PC-9 (cell line): Measurements from ENCODE around the gene OMG. TPM values are rescaled to one million over a fixed set of nuclear protein-coding genes. Genes with fewer than 3 reads are reported as not detected.

Experiments used
- BruUV-seq: library from RNA; stranded (reverse); fragments of 400-500 nt; replicated peaks from 2 replicates; lab custom pipeline; 2021; lab: Mats Ljungman, UMichigan
- CTCF ChIA-PET: fragments of 300-600 bp; sonication (Branson Sonifier 250); formaldehyde crosslinking; loops from one replicate; lab custom pipeline; 2022; ENCODE audit warnings: antibody characterized with exemption; lab: Charles Lee
- POLR2A ChIA-PET: fragments of 300-600 bp; sonication (Branson Sonifier 250); formaldehyde crosslinking; loops from one replicate; lab custom pipeline; 2022; ENCODE audit warnings: antibody characterized with exemption; ENCODE audit not compliant: unreplicated experiment; lab: Charles Lee
- DNase-seq, 2 experiments: peaks; one replicate each; pipeline versions ENCODE4 v3.0.0 to v3.0.0-alpha.2; 2015 to 2022; ENCODE audit warnings: mixed read lengths in 1 of 2
- H2AFZ ChIP-seq: fragments of 200-600 bp; sonication (generic); 2 replicates; pipeline ENCODE4 v1.8.1; 2017; ENCODE audit warnings: antibody characterized with exemption
- H3F3A ChIP-seq: fragments of 200-600 bp; sonication (generic); 2 replicates; pipeline ENCODE4 v1.8.1; 2017; ENCODE audit warnings: antibody characterized with exemption, mild to moderate bottlenecking, low read depth; ENCODE audit not compliant: insufficient read depth
- H3K27ac ChIP-seq: fragments of 200-600 bp; sonication (generic); 2 replicates; pipeline ENCODE4 v1.6.1; 2016; ENCODE audit warnings: mixed run types
- H3K27me3 ChIP-seq: fragments of 200-600 bp; sonication (generic); 2 replicates; pipeline ENCODE4 v1.6.1; 2016; ENCODE audit warnings: low read depth, mixed run types; ENCODE audit not compliant: insufficient read depth
- H3K36me3 ChIP-seq: fragments of 200-600 bp; sonication (generic); 2 replicates; pipeline ENCODE4 v1.6.1; 2016; ENCODE audit warnings: low read depth, mixed run types
- H3K4me1 ChIP-seq: fragments of 200-600 bp; sonication (generic); replicated peaks from 2 replicates; pipeline ENCODE4 v1.6.1; 2016; ENCODE audit warnings: mixed run types; ENCODE audit not compliant: insufficient read depth
- H3K4me2 ChIP-seq: fragments of 200-600 bp; sonication (generic); 2 replicates; pipeline ENCODE4 v1.6.1; 2017; ENCODE audit warnings: mixed run types
- H3K4me3 ChIP-seq: fragments of 200-600 bp; sonication (generic); 2 replicates; pipeline ENCODE4 v1.6.1; 2016; ENCODE audit warnings: mixed run types
- H3K79me2 ChIP-seq: fragments of 200-600 bp; sonication (generic); 2 replicates; pipeline ENCODE4 v1.6.1; 2017; ENCODE audit warnings: low read depth, mixed run types
- H3K9me2 ChIP-seq: fragments of 200-600 bp; sonication (generic); 2 replicates; pipeline ENCODE4 v1.8.1; 2017; ENCODE audit warnings: mild to moderate bottlenecking; ENCODE audit not compliant: insufficient read depth
- H3K9me3 ChIP-seq: fragments of 200-600 bp; sonication (generic); 2 replicates; pipeline ENCODE4 v1.8.1; 2016; ENCODE audit warnings: low read depth; ENCODE audit not compliant: insufficient read depth
- H4K20me1 ChIP-seq: fragments of 200-600 bp; sonication (generic); 2 replicates; pipeline ENCODE4 v1.8.1; 2017; ENCODE audit not compliant: insufficient read depth
- EZH2 ChIP-seq: fragments of 200-600 bp; sonication (generic); IDR thresholded peaks from 2 replicates; pipeline ENCODE4 v1.8.0; 2017; ENCODE audit warnings: antibody characterized with exemption, low read depth
- intact Hi-C: fragments of 100-400 bp; cut with micrococcal nuclease; formaldehyde crosslinking; loops from one replicate; pipeline ENCODE4 v1.10.0; 2022; ENCODE audit not compliant: unreplicated experiment
- total RNA-seq: library from RNA; stranded (reverse); gene quantifications from 2 replicates; pipeline ENCODE4 v1.2.3, GENCODE V29; 2021
- TF ChIP-seq, protein P1 (sequence below): fragments of 200-600 bp; sonication (generic); conservative IDR thresholded peaks from 2 replicates; pipeline ENCODE4 v1.6.1; 2017; ENCODE audit warnings: mixed run types, antibody characterized with exemption, mild to moderate bottlenecking, moderate library complexity

OMG gene
- total RNA-seq, 1 experiment from 2014 or later = not detected

DNA sequence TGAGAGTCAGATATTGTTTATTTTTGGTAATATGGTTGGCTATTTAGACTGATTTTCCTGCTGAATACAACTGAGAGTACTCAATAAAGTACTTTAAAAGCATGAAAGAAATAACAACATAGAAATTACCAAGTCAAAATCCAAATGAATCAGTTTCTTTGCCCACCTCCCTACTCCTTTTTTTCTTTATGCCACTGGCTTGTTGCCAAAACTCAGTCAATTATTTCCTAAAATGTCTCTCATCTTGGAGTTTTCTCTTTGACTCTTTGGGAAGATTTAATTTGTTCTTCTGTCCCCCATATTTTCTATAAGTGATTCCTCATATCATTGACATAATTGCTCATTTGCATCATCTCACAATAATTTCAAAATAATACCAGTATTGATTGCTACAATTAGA, 2.6 kb upstream of the OMG start:
- no TSS peak for BruUV-seq
- intact Hi-C loops = no loop called here
- Histone ChIP-seq H3K36me3 (no peaks in the 10 kb centered on the region), H3K4me3 (no peak overlapping the region), H3K9me3 (no peaks in the 10 kb centered on the region), H3K4me2 (no peak overlapping the region), H3K4me1 (no peaks in the 10 kb centered on the region), H3K9me2 (no peaks in the 10 kb centered on the region), H3K27ac (no peak overlapping the region), H2AFZ (no peak overlapping the region), H3K27me3 (no peaks in the 10 kb centered on the region), H4K20me1 (0 out of 2 replicates have a peak, but pooled peaks cover 5% of the 10 kb centered on the region), H3K79me2 (no peaks in the 10 kb centered on the region), H3F3A (peaks cover 3% of the 10 kb centered on the region; the same call in 1 of the 2 replicates)
- POLR2A ChIA-PET = no interaction called here
- no peak for DNase-seq
- TF ChIP-seq EZH2 = no peak
- TF ChIP-seq, protein P1, sequence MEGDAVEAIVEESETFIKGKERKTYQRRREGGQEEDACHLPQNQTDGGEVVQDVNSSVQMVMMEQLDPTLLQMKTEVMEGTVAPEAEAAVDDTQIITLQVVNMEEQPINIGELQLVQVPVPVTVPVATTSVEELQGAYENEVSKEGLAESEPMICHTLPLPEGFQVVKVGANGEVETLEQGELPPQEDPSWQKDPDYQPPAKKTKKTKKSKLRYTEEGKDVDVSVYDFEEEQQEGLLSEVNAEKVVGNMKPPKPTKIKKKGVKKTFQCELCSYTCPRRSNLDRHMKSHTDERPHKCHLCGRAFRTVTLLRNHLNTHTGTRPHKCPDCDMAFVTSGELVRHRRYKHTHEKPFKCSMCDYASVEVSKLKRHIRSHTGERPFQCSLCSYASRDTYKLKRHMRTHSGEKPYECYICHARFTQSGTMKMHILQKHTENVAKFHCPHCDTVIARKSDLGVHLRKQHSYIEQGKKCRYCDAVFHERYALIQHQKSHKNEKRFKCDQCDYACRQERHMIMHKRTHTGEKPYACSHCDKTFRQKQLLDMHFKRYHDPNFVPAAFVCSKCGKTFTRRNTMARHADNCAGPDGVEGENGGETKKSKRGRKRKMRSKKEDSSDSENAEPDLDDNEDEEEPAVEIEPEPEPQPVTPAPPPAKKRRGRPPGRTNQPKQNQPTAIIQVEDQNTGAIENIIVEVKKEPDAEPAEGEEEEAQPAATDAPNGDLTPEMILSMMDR = no peak
- CTCF ChIA-PET = no interaction called here

DNA sequence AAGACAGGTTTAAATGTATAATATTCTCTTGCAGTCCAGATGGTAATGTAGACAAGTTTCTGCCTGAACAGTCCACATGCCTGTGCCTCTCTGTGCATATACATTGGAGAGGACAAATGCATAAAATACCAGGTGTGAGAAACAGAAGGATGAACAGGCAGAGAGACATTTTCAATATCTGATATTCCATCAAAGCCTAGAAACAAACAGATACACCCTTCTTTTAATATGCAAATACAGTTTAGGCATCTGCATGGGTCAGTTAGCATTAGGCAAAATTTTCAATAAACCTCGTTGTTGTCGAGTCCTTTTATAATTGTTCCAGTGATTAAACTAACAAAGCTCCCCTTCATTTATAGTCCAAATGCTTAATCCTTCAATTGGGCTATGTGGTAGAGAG, 897 bp downstream of the OMG start:
- Histone ChIP-seq H4K20me1 (0 out of 2 replicates have a peak, but pooled peaks cover 5% of the 10 kb centered on the region), H3K79me2 (no peaks in the 10 kb centered on the region), H2AFZ (no peak overlapping the region), H3K9me2 (no peaks in the 10 kb centered on the region), H3K4me3 (no peak overlapping the region), H3K4me2 (no peak overlapping the region), H3F3A (peaks cover 3% of the 10 kb centered on the region; the same call in 1 of the 2 replicates), H3K27ac (no peak overlapping the region), H3K4me1 (no peaks in the 10 kb centered on the region), H3K27me3 (no peaks in the 10 kb centered on the region), H3K36me3 (no peaks in the 10 kb centered on the region), H3K9me3 (no peaks in the 10 kb centered on the region)
- intact Hi-C loops = no loop called here
- no TSS peak for BruUV-seq
- no peak for DNase-seq
- TF ChIP-seq, protein P1 = no peak
- TF ChIP-seq EZH2 = no peak
- ChIA-PET CTCF (no interaction called here), POLR2A (no interaction called here)

DNA sequence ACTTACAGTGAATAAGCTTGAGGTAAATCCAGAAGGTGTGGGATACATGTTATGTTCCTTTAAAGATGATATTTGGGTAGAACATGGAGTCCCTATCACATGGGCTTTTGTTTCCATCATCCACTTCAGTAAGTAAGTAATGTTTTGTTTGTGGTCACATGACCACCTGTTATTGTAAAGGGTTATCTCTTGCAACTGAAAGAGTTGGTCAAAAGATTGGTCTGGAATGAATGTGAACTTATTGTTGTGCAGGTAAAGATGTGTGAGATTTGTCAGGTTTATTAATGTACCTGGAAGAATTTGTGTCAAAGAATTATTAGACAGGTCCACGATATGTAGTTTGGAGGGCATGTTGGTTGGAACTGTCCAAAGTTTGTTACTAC, 1.6 kb downstream of the OMG start:
- Histone ChIP-seq H3K79me2 (no peaks in the 10 kb centered on the region), H3K9me2 (no peaks in the 10 kb centered on the region), H3K36me3 (no peaks in the 10 kb centered on the region), H2AFZ (no peak overlapping the region), H3K4me2 (no peak overlapping the region), H3K4me1 (no peaks in the 10 kb centered on the region), H4K20me1 (0 out of 2 replicates have a peak, but pooled peaks cover 5% of the 10 kb centered on the region), H3K9me3 (no peaks in the 10 kb centered on the region), H3F3A (peaks cover 3% of the 10 kb centered on the region; the same call in 1 of the 2 replicates), H3K4me3 (no peak overlapping the region), H3K27me3 (no peaks in the 10 kb centered on the region), H3K27ac (no peak overlapping the region)
- POLR2A ChIA-PET = interaction anchor here (0.6 kb wide), 1 partner anchor 72 kb away, joined by 3 read pairs; no protein-coding TSS in a partner anchor
- TF ChIP-seq EZH2 = no peak
- TF ChIP-seq, protein P1 = no peak
- DNase-seq = no peak
- BruUV-seq = no TSS peak
- CTCF ChIA-PET = no interaction called here
- intact Hi-C loops = no loop called here
